Measurements from ENCODE around the gene PACRG. TPM values are rescaled to one million over a fixed set of nuclear protein-coding genes. Genes with fewer than 3 reads are reported as not detected.

PACRG gene
- total and polyA plus RNA-seq, 10 of the 15 experiments (the other 5 are each of a cell fraction or from before 2014, with no cell fraction given): not detected

GRCh38 chr6:163218361-163218894 lies 490.7 kb downstream of the PACRG start (continued):
- TF ChIP-seq RAD21 (IDR thresholded peaks at IDR 0.05; ENCODE audit: insufficient read depth, low read depth, low read length) (no peak), SKIL (IDR thresholded peaks at IDR 0.05; ENCODE audit: low read depth, poor library complexity, severe bottlenecking) (no peak), MTA2 (IDR thresholded peaks at IDR 0.05; ENCODE audit: low read depth) (no peak)

GRCh38 chr6:163226181-163226835 lies 498.5 kb downstream of the PACRG start:
- Histone ChIP-seq H3K4me2 (ENCODE audit: control insufficient read depth, insufficient read depth) (no peak overlapping the region), H3K36me3 (ENCODE audit: control insufficient read depth in 2 of 2, insufficient read depth in 2 of 2, low read length in 1 of 2) (no peaks in the 10 kb centered on the region), H2AFZ (ENCODE audit: control insufficient read depth, low read depth, low read length) (no peak overlapping the region), H3K4me1 (ENCODE audit: control insufficient read depth, insufficient read depth, low read length) (no peaks in the 10 kb centered on the region), H3K27ac (ENCODE audit: control insufficient read depth, insufficient read depth) (no peak overlapping the region), H3K9ac (ENCODE audit: control insufficient read depth, insufficient read depth, low read length) (no peak overlapping the region), H4K20me1 (ENCODE audit: control insufficient read depth, insufficient read depth) (no peaks in the 10 kb centered on the region), H3K9me3 (replicated peaks; ENCODE audit: control insufficient read depth, insufficient read depth, low read length) (no peaks in the 10 kb centered on the region), H3K27me3 (replicated peaks in 1 of 2; ENCODE audit: control insufficient read depth in 2 of 2, insufficient read depth in 2 of 2, low read length in 1 of 2) (no peaks in the 10 kb centered on the region; a peak in 1 of 4 replicates), H3K79me2 (ENCODE audit: control insufficient read depth, insufficient read depth, low read length) (no peaks in the 10 kb centered on the region), H3K4me3 (no peak overlapping the region)
- DNase-seq (ENCODE audit: low read depth, low spot score): no peak
- SMC1A ChIA-PET (ENCODE audit: uncharacterized antibody, unreplicated experiment): no interaction called here
- 24% methylated on average over 9 of the region's 9 CpGs for WGBS (ENCODE audit: insufficient coverage, insufficient replicate concordance, low lambda C conversion rate, missing lambda C conversion rate)
- CTCF ChIA-PET: no interaction called here
- RAD21 ChIA-PET (ENCODE audit: unreplicated experiment): no interaction called here
- intact Hi-C loops (cut with micrococcal nuclease; ENCODE audit: unreplicated experiment) (no loop called here), in situ Hi-C loops (cut with MboI) (no loop called here)
- no TSS peak for BruUV-seq (replicated peaks)
- TF ChIP-seq KDM1A (IDR thresholded peaks at IDR 0.05; ENCODE audit: borderline replicate concordance): no peak
- no peak for TF ChIP-seq BMI1 (IDR thresholded peaks at IDR 0.05; ENCODE audit: borderline replicate concordance)
- no peak for TF ChIP-seq SUPT20H (IDR thresholded peaks at IDR 0.05; ENCODE audit: borderline replicate concordance, control insufficient read depth, low read depth, low read length)
- no peak for TF ChIP-seq ASH2L (IDR thresholded peaks at IDR 0.05; ENCODE audit: borderline replicate concordance, low read depth)
- TF ChIP-seq SMARCA5 (IDR thresholded peaks at IDR 0.05): no peak
- TF ChIP-seq TAF1 (IDR thresholded peaks at IDR 0.05; ENCODE audit: borderline replicate concordance, low read depth, low read length): no peak
- no peak for TF ChIP-seq RAD51 (IDR thresholded peaks at IDR 0.05)
- TF ChIP-seq NFYA (IDR thresholded peaks at IDR 0.05; ENCODE audit: borderline replicate concordance, low read depth, low read length): no peak
- no peak for TF ChIP-seq ATF3 (IDR thresholded peaks at IDR 0.05; ENCODE audit: borderline replicate concordance, extremely low read depth, low read depth, low read length)
- no peak for TF ChIP-seq TARDBP (IDR thresholded peaks at IDR 0.05; ENCODE audit: borderline replicate concordance)
- no peak for ATAC-seq
- FAIRE-seq: no peak
- POLR2A ChIA-PET: no interaction called here
